Activated CD4-positive, alpha-beta T cell treated with anti-CD3 and anti-CD28 coated beads, Interleukin-2, amount 50 U/mL, for 48 hours (primary cell): Measurements from ENCODE around the gene KRT13.
"Not testable (repeated sequence)": the region's sequence is repeated elsewhere in the genome, so short reads cannot be mapped to it uniquely, and the experiment has no call there.

Experiments
- DNase-seq, 2 experiments: peaks; one replicate each; pipeline ENCODE4 v3.0.0-alpha.2; 2020

KRT13 gene

DNA sequence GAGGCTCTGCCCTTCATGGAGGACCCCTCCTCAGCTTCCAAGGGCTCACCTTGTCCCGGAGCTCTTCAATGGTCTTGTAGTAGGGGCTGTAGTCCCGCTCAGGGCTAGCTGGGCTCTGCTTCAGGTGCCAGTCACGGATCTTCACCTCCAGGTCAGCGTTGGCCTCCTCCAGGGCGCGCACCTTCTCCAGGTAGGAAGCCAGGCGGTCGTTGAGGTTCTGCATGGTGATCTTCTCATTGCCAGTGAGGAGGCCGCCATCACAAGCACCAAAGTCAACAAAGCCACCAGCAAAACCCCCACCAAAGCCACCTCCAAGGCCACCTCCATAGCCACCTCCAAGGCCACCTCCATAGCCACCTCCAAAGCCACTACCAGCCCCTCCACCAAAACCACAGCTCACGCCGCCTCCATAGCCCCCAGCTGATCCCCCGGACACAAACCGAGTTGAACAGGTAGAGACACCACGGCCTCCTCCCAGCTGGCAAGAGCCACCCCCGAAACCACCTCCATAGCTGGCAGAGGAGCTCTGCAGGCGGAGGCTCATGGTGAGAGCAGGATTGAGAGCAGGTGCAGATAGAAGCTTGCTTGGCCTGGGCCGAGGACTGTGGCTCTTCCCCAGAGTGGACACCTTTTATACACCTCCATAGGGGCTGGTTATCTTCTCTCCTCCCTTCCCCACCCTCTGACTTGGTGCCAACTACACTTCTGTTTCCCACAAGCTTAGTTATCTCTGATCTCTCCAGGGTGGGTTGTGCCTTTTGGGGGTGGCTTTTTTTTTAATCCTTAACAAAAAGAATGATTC lies at the start of gene KRT13:
TSS of gene KRT13 (minus strand) at position 606 of the 802 bp plus-strand sequence. CDS start at position 544, 62 bp downstream.
- no peak for DNase-seq

DNA sequence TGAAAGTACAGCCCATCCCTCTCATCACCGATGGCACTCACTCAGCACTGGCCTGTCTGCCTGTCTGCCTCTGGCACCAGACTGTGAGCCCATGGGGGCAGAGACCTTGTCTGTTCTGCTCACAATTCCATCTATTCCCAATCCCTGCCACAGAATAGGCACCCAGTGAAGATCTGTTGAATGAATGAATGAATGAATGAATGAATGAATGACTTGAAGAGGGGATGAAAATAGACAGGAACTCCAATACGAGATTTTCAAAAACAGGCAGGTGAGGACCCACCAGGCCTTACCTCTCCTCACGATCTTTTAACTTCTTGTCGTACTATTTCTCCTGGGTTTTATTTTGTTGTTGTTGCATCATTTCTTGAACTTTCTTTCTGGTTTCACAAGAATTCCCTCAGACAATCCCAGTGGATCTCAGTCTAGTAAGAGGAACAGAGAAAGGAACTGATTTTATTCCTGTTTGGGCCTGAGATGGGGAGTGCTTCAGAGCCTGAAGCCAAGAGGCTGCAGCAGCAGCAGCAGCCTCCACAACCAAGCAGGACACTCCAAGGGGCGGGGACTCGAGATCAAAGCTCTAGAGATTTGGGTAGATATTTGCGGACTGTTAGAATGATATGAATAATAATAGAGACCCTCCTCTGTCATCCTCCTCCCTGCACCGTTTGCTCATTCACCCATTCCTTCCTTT lies 48.7 kb upstream of the KRT13 start:
- DNase-seq, result no peak

DNA sequence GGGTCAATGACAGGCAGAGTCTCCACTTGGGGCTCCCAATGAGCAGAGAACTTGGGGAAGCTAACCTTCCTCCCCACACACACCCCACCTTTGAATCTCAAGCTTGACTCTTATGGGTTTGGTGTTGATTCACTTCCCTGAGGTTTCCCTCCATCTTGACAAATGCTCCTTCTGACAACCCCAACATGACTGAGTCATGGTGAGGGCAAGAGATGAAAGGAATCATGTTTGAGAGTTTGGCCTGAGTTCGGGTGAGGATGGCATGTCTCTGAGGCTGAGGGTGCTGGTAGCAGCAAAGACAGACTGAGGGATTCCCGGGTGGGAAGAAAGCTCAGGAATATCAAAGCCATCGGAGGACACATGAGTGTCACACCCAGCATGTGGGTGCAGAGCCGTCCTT lies 47.8 kb upstream of the KRT13 start:
- DNase-seq, result no peak

DNA sequence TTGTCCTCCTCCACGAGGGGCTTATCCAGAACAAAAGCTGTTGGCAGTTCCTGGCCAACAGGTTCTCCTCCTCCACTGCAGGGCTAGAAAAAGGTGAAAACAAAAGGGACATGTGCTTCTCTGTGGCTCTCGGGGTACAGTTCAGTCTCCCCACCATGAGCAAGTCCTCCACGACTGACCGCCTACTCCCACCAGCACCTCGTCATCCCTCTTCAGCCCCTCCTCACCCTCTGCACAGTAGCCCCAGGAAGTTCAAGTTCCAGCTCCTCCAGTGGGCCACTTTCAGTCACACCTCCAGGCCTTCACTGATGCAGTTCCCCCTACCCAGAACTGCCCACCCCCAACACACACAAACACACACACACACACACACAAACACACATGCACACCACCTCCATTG lies 47.0 kb upstream of the KRT13 start:
- no peak for DNase-seq

DNA sequence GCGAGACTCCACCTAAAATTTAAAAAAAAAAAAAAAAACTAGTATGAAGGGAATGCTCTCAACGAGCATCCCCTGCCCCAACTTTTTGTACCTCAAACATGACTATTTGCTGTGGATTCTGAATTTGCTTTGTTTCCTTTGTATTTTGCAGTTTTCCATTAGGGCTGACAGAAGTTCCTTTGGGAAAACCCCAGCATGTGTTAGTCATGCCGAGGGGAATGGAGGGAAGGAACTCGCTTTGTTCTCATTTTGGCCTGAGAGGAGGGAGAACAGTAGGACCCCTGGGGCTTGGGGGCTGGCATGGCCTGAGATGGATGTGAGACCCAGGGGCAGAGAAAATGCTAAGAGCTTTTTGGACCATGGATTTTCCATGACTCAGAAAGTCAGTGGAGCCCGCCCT lies 46.0 kb upstream of the KRT13 start:
- DNase-seq, result no peak

DNA sequence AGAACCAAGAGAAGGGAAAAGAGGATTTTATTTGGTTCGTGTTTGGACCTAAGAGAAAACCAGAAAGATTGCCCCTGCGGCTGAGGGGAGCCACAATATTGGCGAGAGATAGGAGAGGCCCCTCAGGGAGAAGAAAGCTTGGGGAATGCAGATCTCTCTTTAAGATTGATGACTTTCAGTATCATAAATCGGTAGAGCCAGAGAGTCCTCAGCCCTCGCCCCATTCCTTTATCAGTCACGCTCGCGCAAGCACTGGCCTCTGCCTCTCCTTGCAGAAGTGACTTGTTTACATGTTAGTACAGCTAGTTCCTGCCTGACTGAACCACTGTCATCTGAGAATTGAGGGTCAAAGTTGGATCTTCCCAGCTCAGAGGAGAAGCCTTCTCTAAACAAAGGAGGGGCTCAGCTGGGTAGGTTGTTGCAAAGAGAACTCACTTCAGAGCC lies 44.2 kb upstream of the KRT13 start:
- no peak for DNase-seq

DNA sequence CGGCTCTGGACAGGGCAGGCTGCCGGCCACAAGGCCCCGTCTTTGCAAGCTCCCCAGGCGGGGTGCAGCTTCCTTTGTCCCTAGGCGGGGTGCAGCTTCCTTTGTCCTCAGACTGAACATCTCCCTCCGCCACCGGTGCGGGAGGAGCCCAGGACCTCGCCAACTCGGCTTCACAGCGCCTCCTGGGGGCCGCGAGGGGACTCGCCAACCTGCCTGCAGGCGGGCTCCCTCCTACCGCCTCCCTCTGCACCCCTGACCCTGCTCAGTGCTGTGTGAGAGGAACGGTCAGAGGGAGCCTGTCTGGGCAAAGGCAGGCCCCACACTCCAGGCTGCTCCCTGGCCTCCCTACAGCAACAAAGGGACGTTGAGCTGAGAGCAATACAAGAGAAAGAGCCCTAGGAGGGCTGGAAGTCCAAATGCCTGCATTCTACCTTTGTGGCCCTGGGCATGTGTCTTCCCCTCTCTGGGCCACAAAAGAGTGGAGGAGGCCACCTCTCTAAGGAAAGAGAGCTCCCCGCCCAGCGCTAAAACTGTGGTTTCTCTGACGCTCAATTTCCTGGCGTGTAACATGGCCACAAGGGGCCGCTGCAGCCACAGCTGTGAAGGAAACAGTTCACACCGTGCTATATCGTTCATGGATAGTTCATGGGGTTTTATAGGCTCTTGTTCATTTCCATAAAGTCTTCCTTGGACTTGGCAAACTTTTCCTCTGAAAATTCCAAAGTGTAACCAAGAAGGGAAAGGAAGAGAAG lies 43.6 kb upstream of the KRT13 start:
- peak; percentile 86 to 89 for DNase-seq

DNA sequence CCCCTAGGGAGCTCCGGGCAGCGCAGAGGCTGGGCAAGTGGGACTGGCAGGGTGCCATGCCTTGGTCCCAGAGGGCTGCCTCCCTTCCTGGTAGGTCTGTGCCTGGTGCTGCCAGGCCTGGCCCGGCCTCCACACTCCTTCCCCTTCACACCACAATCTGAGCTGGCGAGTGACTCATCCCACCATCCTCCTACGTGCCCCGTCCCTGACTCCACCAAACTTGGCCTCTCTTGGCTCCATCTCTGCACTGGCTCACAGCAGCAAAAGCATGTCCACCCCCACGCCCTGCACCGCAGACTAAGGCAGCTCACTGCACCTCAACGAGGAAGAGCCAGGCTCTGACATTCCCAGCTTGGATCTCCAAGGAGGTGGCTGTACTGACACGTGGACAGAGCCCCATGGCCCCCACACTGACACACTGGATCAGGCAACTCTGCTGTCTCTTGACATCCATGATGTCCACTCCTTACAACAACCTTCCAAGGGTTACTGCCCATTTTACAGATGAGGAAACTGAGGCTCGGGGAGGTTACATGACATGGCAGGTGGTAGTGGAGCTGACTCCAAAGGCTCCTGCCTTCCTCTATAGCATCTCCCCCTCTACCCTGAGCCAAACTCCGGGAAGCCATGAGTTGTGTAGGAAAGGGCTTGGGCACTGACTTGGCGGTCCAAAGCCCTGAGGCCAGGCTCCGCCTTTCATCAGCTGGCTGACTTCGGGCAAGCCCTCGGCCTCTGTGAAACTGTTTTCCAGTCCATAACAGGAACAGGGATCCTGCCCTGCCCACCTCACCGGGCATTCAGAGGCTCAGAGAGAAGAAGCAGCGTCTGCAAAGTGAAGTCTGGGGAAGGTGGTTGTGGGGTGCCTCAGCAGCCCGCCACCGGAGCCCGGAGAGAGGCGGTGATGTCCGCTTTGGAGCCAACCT lies 42.8 kb upstream of the KRT13 start:
- DNase-seq, result peak; percentile 78 to 87

DNA sequence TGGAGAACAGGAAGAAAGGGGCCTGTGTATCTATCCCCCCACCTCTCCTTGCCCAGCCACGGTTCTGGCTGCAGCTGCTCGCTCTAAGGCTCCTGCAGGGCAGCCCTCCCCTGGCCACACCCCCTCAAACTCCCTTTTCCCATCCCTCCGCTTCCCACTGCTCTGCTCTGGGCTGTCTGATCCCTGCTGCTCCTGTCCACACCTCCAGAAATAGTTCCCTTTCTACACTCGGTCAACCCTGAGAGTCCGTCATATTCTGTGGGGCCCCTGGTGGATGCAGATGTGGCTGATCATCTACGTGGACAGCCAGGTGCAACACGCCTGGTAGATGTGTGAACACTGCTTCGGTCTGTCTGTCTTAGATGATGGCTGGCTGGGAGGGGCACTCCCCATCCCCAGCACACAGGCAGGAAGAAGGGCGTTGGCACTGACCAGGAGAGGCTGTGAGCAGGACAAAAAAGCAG lies 42.0 kb upstream of the KRT13 start:
- DNase-seq, result no peak

DNA sequence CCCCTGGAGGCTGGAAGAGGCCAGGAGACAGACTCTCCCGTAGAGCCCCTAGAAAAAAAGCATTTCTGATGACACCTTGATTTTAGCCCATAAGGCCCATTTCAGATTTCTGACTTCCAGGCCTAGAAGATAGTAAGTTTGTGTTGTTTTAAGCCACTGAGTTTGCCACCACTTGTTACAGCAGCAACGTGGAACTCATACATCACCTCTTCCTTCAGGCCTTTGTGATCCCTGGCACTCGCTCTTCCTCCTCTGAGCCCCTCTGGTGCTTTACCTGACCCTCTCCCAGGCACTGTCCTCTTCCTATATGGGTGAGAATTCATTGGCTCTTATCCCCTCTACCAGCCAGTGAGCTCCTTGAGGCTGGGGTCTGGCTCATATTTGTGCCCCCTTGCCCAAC lies 41.4 kb upstream of the KRT13 start:
- no peak for DNase-seq

DNA sequence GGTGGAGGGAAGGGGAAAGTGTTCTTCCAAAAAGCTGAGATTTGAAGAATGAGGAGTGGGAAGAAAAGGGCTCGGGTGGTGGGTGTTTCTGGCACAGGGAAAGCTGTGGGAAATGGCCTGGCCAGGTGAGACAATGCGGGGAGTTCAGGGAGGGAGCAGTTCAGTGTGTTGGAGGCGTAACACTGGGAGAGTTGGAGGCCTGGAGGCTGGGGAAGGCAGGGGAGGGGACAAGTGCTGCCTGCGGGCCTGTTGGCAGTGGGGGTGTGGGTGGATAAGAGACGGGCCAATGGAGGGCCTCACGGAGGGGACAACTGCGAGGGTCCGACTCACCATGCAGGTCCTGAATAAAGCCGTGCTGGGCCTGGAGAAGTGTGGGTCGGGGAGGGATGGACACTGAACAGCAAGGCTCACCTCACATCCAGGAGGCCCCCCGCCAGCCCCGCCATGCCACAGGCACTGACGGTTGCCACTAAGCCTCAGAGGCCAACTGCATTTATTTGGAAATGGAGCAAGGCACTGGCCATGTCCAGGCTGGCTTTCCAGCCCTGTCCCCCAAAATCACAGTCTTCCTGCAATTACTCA lies 40.5 kb upstream of the KRT13 start:
- DNase-seq, result no peak

DNA sequence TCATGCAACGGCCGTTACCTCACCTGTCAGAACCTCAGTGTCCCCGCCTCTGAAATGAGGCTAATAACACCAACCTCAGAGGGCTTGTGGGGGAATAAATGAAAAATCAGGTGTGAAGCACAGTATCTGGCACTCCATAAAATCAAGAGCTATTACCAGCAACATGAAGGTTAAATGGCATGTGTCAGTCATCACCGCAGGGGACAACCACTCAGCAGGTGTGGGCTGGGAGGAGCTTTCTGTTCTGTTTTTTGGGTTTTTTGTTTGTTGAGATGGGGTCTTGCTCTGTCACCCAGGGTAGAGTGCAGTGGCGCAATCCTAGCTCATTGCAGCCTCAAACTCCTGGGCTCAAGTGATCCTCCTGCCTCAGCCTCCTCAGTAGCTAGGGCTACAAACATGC lies 39.5 kb upstream of the KRT13 start:
- no peak for DNase-seq

DNA sequence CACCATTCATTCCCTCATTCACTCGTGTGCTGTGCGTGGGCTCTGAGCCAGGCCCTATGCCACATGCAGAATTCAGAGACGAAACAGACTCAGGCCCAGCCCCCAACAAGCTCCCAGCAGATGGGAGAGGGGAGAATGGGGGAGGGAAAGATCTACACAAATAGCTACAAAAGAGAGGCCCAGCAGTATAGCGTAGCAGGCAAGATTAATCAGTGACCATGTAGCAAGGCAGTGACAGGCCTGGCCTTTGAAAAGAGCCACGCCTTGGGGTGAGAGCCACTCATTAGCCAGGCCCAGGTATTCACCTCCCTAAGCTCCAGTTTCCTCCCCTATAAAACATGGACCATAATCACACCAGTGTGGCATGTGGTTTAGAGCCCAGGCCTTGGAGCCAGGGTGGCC lies 39.1 kb upstream of the KRT13 start:
- DNase-seq, result no peak

DNA sequence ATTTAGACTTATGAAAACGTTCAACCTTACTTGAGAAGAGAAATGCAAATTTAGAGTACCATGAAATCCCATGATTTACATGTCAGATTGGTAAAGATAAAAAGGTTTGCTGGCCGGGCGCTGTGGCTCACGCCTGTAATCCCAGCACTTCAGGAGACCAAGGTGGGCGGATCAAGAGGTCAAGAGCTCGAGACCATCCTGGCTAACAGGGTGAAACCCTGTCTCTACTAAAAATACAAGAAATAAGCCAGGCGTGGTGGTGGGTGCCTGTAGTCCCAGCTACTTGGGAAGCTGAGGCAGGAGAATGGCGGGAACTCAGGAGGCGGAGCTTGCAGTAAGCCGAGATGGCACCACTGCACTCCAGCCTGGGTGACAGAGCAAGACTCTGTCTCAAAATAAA lies 37.4 kb upstream of the KRT13 start:
- not testable (repeated sequence) for DNase-seq

DNA sequence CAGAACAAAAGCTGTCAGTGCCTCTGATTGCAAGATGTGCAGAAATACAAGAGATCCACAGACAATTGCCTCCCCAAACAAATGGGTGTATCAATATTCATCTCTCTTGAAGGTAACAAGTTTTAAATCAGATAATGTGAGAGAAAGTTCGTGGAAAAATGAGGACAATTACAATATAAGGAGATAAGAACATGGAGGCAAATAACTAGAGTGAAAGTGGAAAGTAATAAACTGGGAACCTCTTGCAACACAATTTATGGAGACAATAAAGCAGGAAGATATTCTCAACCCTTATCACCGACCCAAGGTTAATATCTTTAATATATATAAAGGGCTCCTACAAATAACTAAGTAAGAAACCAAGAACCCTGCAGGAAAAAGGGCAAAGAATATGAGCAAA lies 36.9 kb upstream of the KRT13 start:
- no peak for DNase-seq

DNA sequence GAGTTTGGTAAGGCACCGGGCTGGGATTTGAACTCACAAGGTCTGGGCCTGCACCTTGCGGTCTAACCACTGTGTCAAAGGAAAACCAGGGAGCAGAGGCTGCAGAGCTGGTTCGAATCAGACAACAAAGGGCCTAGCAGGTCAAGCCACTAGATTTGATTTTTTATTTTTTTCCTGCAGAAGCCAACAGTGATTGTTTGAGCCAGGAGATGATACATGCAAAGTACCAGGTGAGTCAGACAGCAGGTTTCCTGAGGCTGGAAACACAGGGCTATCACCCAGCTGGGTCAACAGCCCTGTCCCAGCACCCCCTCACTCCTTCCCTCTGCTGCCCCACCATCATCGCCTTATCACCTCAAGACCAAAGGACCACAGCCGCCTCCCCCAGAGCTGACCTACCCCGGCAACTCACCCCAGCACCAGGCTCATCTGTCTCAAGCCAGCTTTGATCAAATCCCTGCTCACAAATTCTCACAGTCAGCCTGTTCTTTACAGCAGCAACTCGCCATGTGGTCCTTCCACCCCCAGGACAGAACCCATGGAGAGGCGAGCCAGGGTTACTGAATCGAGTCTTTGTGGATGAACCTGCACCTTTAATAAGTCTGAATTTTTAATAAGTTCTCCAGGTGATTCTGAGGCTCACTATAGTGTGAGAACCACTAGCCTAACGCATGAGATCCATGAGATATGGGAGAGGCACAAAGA lies 35.7 kb upstream of the KRT13 start:
- DNase-seq, result no peak

DNA sequence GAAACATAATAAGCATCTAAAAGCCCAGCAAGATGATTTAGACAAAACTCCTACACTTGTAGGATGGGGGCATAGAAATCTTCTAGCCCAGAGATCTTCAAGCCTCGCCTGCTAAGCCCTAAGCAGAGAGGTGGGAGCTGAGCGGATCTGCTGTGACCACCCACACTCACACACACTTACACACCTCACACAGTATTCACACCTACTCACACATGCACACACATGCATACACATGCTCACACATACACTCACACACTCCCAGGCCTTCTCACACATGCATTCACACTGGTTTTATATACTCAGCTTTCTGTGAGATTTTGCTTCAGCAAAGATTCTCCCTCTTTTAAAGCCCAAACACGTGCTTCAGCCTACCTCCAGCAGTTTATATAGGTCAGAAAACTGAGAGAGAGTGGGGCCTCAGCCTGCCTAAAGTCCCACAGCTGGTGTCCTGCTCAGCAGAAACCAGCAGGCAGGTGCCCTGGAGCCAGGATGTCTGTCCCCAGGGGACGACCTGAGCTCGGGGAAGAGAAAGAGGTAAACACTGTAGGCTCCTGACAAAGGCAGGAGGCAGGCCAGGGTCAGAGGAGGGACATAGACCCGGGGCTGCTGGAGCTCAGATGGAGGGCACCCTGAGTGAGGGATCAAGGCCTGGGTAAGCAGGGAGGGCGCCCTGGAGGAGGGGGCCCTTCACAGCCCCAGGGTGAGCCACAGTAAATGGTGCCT lies 34.7 kb upstream of the KRT13 start:
- DNase-seq, result no peak

DNA sequence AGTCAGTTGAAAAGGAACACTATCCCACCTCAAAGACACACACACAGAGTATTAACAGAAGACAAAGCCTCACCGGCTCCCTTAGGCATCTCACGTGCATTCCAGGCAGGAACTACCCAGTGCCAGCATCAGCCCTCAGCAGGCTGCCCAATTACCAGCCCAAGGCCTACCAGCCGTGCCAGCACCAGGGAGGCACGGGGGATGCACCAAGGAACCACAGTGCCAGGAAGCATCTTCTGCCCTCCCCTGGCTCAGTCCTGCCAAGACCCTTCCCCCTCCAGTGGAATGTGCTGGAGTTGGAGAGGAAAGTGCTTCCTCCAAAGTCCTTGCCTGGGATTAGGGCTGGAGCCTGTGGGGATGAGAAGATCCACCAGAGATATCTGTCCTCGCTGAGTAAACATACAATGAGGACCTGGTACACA lies 33.7 kb upstream of the KRT13 start:
- no peak for DNase-seq

DNA sequence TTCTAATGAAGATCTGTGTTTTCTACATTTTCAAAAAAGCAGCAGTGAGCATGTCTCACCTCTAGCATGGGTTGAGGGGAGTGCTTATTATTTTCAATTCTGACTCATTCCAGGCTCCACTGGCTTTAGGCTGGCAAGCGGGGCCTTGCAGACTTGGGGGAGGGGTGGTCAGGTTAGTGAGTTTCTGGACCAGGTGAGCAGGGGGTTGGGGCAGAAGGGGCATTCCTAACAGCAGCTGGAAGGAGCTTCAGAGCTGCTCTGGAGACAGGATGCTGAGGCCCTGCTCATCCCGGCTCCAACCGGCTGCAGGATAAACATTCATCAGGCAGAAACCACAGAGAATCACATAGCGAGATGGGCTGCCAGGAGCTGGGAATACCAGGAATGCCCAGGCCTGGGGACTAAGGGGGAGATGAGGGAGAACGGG lies 33.2 kb upstream of the KRT13 start:
- no peak for DNase-seq

DNA sequence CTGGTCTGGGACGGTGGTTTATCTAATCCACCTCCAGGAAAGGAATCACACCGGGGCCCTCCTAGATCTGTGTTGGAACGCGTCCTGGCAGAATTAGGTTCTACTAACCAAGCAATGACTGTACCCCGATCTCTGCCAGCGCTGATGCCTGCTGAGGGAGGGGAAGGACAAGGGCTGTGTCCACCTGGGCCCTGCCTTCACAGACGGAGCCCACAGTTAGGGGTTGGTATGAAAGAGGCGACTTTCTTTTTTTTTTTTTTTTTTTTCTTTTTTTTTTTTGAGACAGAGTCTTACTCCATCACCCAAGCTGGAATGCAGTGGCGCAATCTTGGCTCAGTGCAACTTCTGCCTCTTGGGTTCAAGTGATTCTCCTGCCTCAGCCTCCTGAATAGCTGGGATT lies 32.6 kb upstream of the KRT13 start:
- DNase-seq, result no peak

DNA sequence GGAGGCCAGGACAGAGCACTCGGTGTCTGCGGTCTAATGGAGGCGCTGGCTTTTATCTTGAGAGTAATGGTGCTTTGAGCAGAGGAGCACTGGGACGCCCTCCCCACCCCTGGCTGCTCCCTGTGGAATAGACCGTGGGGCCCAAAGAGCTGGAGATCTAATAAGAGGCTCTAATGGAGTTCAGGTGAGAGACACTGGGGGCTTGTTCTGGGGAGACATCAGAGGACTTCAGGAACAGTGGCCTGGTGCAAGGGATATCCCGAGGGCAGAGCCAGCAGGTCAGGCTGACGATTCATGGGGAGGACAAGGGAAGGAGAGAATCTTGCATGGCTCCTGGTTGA lies 32.2 kb upstream of the KRT13 start:
- no peak for DNase-seq
